Measurements from ENCODE around the gene DDX59.

GRCh38 chr1:200627575-200628222 is 42.0 kb downstream of the DDX59 start:
- TF ChIP-seq CTCF (IDR thresholded peaks at IDR 0.05) (no peak), POLR2A (IDR thresholded peaks at IDR 0.05) (no peak)

Data from suprapubic skin (tissue), 3 donors.